CD14-positive monocyte (primary cell): ENCODE data around the gene PAK4. TPM values are rescaled to one million over a fixed set of nuclear protein-coding genes. Genes with fewer than 3 reads are reported as not detected.
A peak's percentile ranks its signal among the peaks of the same experiment; 100 is the strongest.

Experiments used
- DNase-seq, 3 donors: peaks; one replicate each; pipeline ENCODE4 v3.0.0-alpha.2; 2011 to 2022
- H2AFZ ChIP-seq: 2 replicates; pipeline ENCODE4 v1.6.0; 2012; ENCODE audit warnings: mild to moderate bottlenecking, low read depth, low read length, inconsistent platforms; ENCODE audit not compliant: insufficient read depth, poor library complexity, severe bottlenecking
- H3K27ac ChIP-seq, 2 donors: 1 replicate in 1 of 2; 2 replicates in 1 of 2; pipeline ENCODE4 v1.5.1; 2012 to 2013; ENCODE audit warnings: low read length in 2 of 2, control low read depth in 1 of 2, inconsistent platforms in 1 of 2, low read depth in 1 of 2, mild to moderate bottlenecking in 1 of 2
- H3K27me3 ChIP-seq, 2 donors: one replicate each; pipeline versions ENCODE4 v1.6.0 to v1.6.1; 2011 to 2013; ENCODE audit warnings: low read length in 2 of 2; ENCODE audit not compliant: control insufficient read depth in 2 of 2, insufficient read depth in 2 of 2
- H3K36me3 ChIP-seq, 2 donors: replicated peaks in 1 of 2; 1 replicate in 1 of 2; 2 replicates in 1 of 2; pipeline versions ENCODE4 v1.5.1 to v1.6.1; 2012 to 2013; ENCODE audit warnings: low read length in 2 of 2, control low read depth in 1 of 2, inconsistent platforms in 1 of 2, mild to moderate bottlenecking in 1 of 2; ENCODE audit not compliant: insufficient read depth in 2 of 2, control insufficient read depth in 1 of 2
- H3K4me1 ChIP-seq, 2 donors: 1 replicate in 1 of 2; 2 replicates in 1 of 2; pipeline versions ENCODE4 v1.5.1 to v1.6.1; 2012 to 2013; ENCODE audit warnings: low read length in 2 of 2, control low read depth in 1 of 2, inconsistent platforms in 1 of 2, mild to moderate bottlenecking in 1 of 2, moderate library complexity in 1 of 2; ENCODE audit not compliant: insufficient read depth in 2 of 2, control insufficient read depth in 1 of 2
- H3K4me2 ChIP-seq: replicated peaks from 2 replicates; pipeline ENCODE3; 2012; ENCODE audit warnings: low read length, moderate library complexity, mild to moderate bottlenecking; ENCODE audit not compliant: poor library complexity, severe bottlenecking; ENCODE audit errors: extremely low read depth
- H3K4me3 ChIP-seq, 3 experiments: fragments of 200-600 bp in 1 of 3; sonication (generic) in 1 of 3; replicated peaks in 1 of 3; 1 replicate in 2 of 3; 2 replicates in 1 of 3; pipeline ENCODE4 v1.5.1; 2011 to 2013; ENCODE audit warnings: low read length in 3 of 3, mild to moderate bottlenecking in 3 of 3, control low read depth in 2 of 3, low read depth in 2 of 3, inconsistent platforms in 1 of 3, moderate library complexity in 1 of 3
- H3K79me2 ChIP-seq: 2 replicates; pipeline ENCODE4 v1.6.0; 2012; ENCODE audit warnings: mild to moderate bottlenecking, control low read depth, inconsistent platforms, low read length, moderate library complexity; ENCODE audit not compliant: insufficient read depth
- H3K9ac ChIP-seq: 2 replicates; pipeline ENCODE4 v1.6.0; 2017; ENCODE audit warnings: low read length, mild to moderate bottlenecking; ENCODE audit not compliant: insufficient read depth, poor library complexity, severe bottlenecking
- H3K9me3 ChIP-seq, 2 donors: replicated peaks in 1 of 2; 1 replicate in 1 of 2; 2 replicates in 1 of 2; pipeline versions ENCODE4 v1.5.1 to v1.6.1; 2012 to 2013; ENCODE audit warnings: low read length in 2 of 2, control low read depth in 1 of 2; ENCODE audit not compliant: control insufficient read depth in 1 of 2, insufficient read depth in 1 of 2
- H4K20me1 ChIP-seq: 2 replicates; pipeline ENCODE4 v1.6.0; 2012; ENCODE audit warnings: mild to moderate bottlenecking, low read length, control low read depth, moderate library complexity; ENCODE audit not compliant: insufficient read depth
- H3K27ac Mint-ChIP-seq, 7 donors: one replicate each; pipeline ENCODE4 v1.8.0; 2020; ENCODE audit warnings: mild to moderate bottlenecking in 7 of 7, mixed read lengths in 7 of 7, moderate library complexity in 6 of 7, inconsistent platforms in 2 of 7
- H3K27me3 Mint-ChIP-seq, 3 donors: one replicate each; pipeline ENCODE4 v1.8.0; 2021 to 2022; ENCODE audit warnings: low read depth in 3 of 3, mild to moderate bottlenecking in 3 of 3, mixed read lengths in 3 of 3, moderate library complexity in 3 of 3, inconsistent platforms in 1 of 3
- H3K36me3 Mint-ChIP-seq, 2 donors: one replicate each; pipeline ENCODE4 v1.8.0; 2020; ENCODE audit warnings: mixed read lengths in 2 of 2, inconsistent platforms in 1 of 2, mild to moderate bottlenecking in 1 of 2
- H3K4me1 Mint-ChIP-seq: one replicate; pipeline ENCODE4 v1.8.0; 2020; ENCODE audit warnings: mild to moderate bottlenecking, mixed read lengths
- H3K4me3 Mint-ChIP-seq, 2 donors: one replicate each; pipeline ENCODE4 v1.8.0; 2020; ENCODE audit warnings: mild to moderate bottlenecking in 2 of 2, mixed read lengths in 2 of 2, moderate library complexity in 1 of 2
- H3K9me3 Mint-ChIP-seq, 7 donors: one replicate each; pipeline ENCODE4 v1.8.0; 2020 to 2022; ENCODE audit warnings: mixed read lengths in 7 of 7, mild to moderate bottlenecking in 6 of 7, moderate library complexity in 6 of 7, inconsistent platforms in 2 of 7
- WGBS: methylation state at CpG from one replicate; pipeline ENCODE4 v1.1.5; 2013; ENCODE audit warnings: missing lambda C conversion rate; ENCODE audit not compliant: insufficient coverage; 5-methylcytosine and 5-hydroxymethylcytosine counted together
- intact Hi-C, 2 donors: fragments of 100-400 bp; cut with micrococcal nuclease; formaldehyde crosslinking; loops; one replicate each; pipeline versions ENCODE4 v1.15.0 to v1.15.1; 2023
- polyA plus RNA-seq, 3 donors: library from polyadenylated mRNA; depleted of rRNA in 1 of 3; unstranded in 2 of 3; stranded (reverse) in 1 of 3; fragments of 300-500 nt in 2 of 3; fragments of >200 nt in 1 of 3; fragmentation: Illumina TruSeq in 2 of 3; gene quantifications; 1 replicate in 2 of 3; 2 replicates in 1 of 3; pipeline ENCODE4 v1.2.3, GENCODE V29; 2012 to 2021
- TF ChIP-seq, protein P1 (sequence below): fragments of 200-600 bp; IDR thresholded peaks from one replicate; pipeline ENCODE4 v1.8.0; 2022; ENCODE audit warnings: antibody characterized with exemption, mild to moderate bottlenecking

PAK4 gene
- polyA plus RNA-seq, 3 donors = 1.3 to 11.3 (median 1.5) TPM

DNA sequence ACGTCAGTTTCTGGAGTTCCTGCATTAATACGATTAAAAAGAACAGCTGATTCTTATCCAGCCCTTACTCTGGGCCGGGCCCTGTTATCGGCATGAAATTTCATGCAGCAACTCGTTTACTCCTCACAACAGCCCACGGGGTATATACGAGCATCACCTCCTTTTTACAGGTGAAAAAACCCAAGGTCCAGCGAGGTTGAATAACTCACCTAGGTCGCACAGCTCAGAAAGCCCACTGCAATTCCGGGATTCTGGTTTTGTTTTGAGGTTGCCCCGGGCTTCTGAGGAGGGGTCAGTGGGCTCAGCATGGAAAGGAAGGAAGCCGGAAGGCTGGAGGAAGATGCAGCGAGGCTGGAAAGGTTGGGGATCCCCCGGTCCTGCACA, 42.0 kb upstream of the PAK4 start:
- peaks cover 0 to 7% of the 10 kb centered on the region in 2 donors for H3K9me3 ChIP-seq
- no peak overlapping the region for H3K4me2 ChIP-seq
- TF ChIP-seq, protein P1, sequence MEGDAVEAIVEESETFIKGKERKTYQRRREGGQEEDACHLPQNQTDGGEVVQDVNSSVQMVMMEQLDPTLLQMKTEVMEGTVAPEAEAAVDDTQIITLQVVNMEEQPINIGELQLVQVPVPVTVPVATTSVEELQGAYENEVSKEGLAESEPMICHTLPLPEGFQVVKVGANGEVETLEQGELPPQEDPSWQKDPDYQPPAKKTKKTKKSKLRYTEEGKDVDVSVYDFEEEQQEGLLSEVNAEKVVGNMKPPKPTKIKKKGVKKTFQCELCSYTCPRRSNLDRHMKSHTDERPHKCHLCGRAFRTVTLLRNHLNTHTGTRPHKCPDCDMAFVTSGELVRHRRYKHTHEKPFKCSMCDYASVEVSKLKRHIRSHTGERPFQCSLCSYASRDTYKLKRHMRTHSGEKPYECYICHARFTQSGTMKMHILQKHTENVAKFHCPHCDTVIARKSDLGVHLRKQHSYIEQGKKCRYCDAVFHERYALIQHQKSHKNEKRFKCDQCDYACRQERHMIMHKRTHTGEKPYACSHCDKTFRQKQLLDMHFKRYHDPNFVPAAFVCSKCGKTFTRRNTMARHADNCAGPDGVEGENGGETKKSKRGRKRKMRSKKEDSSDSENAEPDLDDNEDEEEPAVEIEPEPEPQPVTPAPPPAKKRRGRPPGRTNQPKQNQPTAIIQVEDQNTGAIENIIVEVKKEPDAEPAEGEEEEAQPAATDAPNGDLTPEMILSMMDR = no peak
- peak overlapping the region; percentile 21 for H3K9ac ChIP-seq
- no peaks in the 10 kb centered on the region for H3K36me3 Mint-ChIP-seq
- intact Hi-C loops = no loop called here
- no peak overlapping the region for H3K4me3 ChIP-seq
- no peak overlapping the region for H3K4me3 Mint-ChIP-seq
- no peak for DNase-seq
- H3K4me1 ChIP-seq = no peaks in the 10 kb centered on the region
- peaks cover 27 to 47% of the 10 kb centered on the region in 2 donors for H3K27me3 ChIP-seq
- H4K20me1 ChIP-seq = no peaks in the 10 kb centered on the region
- no peaks in the 10 kb centered on the region for H3K36me3 ChIP-seq
- peaks cover 6% of the 10 kb centered on the region for H3K4me1 Mint-ChIP-seq
- no peak overlapping the region for H3K27ac Mint-ChIP-seq
- 0% methylated on average over 10 of the region's 14 CpGs for whole genome bisulfite sequencing
- H3K27me3 Mint-ChIP-seq = peaks cover 49 to 68% (median 61%) of the 10 kb centered on the region in 3 donors
- no peak overlapping the region for H2AFZ ChIP-seq
- H3K27ac ChIP-seq = no peak overlapping the region
- H3K79me2 ChIP-seq = no peaks in the 10 kb centered on the region
- peaks cover 0 to 5% (median 3%) of the 10 kb centered on the region in 7 donors for H3K9me3 Mint-ChIP-seq

DNA sequence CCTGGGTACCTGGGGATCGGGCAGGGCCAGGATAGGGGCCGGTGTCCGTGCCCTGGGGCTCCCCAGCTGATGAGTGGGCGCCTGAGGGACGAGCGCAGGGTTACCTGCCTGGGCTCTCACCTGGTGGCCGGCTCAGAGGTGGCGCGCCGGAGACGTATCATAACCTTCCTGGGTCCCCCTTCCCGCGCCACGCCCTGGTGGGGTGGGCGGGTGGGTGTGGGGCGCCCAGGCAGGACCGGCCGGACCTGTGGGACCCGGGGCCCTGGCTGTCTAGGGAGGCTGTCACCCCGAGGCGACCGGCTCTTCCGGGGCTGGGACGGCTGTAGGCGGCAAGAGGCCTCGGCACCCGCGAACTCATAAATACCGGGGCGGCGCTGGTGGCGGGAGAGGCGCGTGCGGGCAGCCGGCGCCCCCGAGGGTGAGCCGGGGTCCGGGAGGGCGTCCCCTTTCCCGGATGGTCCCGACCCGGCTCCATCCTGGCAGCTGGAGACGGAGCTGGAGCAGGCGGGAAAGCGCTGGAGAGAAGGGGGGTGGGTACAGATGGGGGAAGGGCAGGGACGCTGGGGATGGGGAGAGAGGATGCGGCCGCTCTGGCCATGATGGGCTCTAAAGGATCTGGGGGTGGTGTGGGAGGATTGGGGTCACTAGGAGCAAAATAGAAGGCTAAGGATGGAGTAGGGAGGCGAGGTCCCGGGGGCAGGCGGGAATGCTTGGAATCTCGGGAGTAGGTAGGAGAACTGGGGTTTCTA, 41.4 kb upstream of the PAK4 start, which contains the start of gene ACP7:
Gene ACP7 (plus strand): TSS at position 386 of the 749 bp plus-strand sequence. CDS start 902 bp downstream, outside the sequence.
- no peak for DNase-seq
- TF ChIP-seq, protein P1 = no peak
- peak within 1 kb of the TSS in 1 of 2 donors; percentile 67 for H3K4me3 Mint-ChIP-seq
- Histone ChIP-seq H3K9ac (peak within 1 kb of the TSS; percentile 21), H3K4me2 (no peak within 1 kb of the TSS), H3K36me3 (no peaks in the 10 kb centered on the region), H3K27me3 (peaks cover 27 to 47% of the 10 kb centered on the region in 2 donors), H4K20me1 (no peaks in the 10 kb centered on the region), H3K9me3 (peaks cover 0 to 7% of the 10 kb centered on the region in 2 donors), H3K79me2 (no peaks in the 10 kb centered on the region), H2AFZ (no peak within 1 kb of the TSS), H3K27ac (no peak within 1 kb of the TSS), H3K4me1 (no peaks in the 10 kb centered on the region), H3K4me3 (no peak within 1 kb of the TSS)
- intact Hi-C loops = no loop called here
- WGBS = 5% methylated on average over 42 of the region's 54 CpGs
- peaks cover 6% of the 10 kb centered on the region for H3K4me1 Mint-ChIP-seq
- peaks cover 49 to 71% (median 61%) of the 10 kb centered on the region in 3 donors for H3K27me3 Mint-ChIP-seq
- H3K36me3 Mint-ChIP-seq = no peaks in the 10 kb centered on the region
- peaks cover 0 to 5% (median 3%) of the 10 kb centered on the region in 7 donors for H3K9me3 Mint-ChIP-seq
- no peak within 1 kb of the TSS for H3K27ac Mint-ChIP-seq
